ENCODE data around the gene FCN2. TPM values are rescaled to one million over a fixed set of nuclear protein-coding genes. Genes with fewer than 3 reads are reported as not detected.

Gene FCN2
- total RNA-seq, 1 donor from 2014 or later, result not detected

DNA sequence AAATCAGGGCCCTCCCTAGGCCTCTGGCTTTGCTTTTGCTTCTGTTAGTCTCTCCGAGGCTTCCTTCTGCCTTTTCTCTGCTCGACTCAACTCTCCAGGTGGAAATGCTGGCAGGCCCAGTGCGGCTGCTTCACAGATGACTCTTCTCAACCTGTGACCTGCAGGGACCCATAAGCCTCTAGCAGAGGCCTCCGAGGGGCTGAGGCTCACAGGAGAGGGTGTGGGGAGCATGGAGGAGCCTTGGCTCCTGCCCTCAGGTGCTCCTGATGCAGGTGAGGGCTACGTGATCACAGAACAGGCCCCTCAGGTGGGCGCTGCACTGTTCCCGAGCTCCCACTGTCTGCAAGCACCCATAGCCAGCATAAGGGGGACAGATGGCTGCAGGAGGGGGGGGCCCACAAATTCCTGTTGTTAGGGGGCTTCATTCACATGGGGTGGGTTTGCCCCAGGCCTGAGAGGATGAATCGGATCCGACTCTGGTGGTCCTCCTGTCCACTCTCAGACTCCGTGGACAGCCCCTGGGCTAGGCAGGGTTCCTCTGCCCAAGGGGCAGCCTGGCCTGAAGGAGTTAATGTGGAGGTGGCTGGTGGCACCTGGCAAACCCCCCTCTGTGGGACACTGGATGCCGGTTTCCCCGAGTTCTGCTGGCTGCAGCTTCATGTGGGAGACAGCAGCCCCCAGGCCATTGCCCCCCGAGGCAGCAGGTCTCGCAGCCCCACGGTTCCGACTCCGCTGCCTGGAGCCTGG, 10.9 kb upstream of the FCN2 start:
- DNase-seq, result no peak

DNA sequence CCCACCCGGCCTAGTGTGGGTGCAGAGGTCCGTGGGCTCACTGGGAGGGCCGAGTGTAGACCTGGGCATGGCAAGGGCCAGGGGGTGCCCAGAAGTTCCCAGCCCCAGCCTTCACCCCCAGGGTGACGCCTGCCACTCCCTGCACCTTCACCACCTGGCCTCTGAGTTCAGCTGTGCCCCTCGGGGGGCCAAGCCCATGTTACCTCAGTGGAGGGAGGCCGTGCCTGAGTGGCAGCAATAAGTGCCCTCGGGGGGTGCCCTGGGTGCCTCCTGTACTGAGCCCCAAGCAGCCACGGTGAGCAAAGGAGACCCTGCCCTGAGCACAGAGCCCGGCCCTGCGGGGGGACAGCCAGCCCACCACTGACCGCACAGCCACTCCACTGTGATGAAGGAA, 10.3 kb upstream of the FCN2 start:
- no peak for DNase-seq

DNA sequence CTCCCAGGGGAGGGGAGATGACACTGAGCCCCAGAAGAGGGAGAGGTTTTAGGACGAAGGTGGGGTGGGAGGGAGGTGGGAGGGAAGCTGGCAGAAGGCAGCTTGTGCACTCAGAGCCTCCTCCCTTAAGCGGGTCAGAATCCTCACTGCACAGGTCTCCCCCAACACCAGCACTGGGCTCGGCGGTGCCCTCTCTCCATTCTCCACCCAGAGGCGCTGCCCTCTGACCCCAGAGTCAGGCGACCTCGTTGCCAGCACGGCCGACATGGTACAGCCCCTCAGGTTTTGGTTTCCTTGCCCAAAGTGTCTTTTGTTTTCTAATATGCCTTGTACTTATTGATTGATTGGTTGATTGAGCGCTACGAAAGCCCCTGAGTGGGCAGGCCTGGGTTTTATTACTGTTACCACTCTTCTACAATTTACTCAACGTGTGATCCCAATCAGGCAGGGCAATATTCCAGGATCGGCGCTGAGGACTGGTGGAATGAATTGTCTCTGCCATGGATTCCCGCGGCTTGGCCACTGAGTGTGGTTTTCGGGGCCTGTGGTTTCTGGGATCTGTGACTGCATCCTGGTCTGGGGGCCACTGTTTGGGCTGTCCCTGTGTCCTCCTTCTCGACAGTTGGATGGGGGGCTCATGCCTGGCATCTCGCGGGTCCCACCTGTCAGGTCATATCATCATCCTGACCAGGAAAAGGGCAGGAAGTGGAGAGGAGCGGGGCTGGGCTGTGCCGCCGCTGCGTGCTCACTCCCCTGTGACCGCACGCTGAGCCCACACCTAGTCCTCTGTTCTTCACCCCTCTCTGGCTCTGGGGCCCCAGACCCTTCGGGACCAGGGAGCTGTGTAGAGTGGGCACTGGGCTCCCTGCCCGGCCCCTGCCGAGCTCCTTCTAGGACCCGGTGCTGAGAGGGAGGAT, 9.6 kb upstream of the FCN2 start:
- DNase-seq, result no peak

DNA sequence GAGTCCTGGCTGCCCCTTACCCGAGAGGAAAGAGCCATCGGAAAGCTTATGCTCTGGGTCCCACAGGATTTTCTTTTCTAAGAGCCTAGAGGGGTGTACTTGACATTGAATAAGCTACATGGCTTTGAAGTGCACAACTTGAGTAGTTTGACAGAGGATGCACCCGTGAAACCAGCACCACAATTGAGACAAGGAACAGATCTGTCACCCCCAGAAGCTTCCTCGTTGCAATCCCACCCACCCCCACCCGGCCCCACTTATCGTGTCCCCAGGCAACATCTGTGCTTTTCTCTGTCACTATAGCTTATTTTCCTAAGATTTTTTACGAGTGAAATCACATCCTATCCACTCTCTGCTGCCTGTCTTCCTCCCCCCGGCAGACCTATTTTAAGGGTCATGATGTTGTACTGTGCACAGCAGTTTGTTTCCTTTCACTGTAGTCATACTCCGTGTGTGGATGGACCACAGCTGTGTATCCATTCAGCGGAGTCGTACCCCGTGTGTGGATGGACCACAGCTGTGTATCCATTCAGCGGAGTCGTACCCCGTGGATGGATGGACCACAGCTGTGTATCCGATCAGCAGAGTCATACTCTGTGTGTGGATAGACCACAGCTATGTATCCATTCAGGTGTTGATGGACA, 8.8 kb upstream of the FCN2 start:
- DNase-seq, result no peak

DNA sequence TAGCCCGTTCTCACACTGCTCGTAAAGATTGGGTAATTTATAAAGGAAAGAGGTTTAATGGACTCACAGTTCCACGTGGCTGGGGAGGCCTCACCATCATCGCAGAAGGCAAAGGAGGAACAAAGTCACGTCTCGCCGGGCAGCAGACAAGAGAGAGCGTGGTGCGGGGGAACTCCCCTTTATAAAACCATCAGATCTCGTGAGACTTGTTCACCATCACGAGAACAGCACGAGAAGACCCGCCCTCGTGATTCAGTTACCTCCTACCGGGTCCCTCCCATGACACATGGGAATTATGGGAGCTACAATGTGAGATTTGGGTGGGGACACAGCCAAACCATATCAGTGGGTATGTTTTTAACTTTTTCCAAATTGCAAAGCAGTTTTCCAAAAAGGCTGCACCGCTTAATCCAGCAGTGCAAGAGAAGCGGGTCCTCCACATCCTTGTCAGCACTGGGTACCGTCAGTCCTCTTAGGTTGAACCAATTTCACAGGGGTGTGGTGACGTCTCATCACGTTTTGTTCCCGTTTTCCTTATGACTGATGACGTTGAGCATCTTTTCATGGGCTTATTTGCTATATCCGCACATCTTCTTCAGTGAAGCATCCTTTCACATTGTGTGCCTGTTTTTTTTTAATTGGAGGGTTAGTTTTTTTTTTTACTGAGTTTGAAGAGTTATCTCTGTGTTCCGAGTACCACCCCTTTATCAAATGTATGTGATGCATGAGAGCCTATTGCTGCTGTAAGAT, 8.0 kb upstream of the FCN2 start:
- DNase-seq, result no peak

DNA sequence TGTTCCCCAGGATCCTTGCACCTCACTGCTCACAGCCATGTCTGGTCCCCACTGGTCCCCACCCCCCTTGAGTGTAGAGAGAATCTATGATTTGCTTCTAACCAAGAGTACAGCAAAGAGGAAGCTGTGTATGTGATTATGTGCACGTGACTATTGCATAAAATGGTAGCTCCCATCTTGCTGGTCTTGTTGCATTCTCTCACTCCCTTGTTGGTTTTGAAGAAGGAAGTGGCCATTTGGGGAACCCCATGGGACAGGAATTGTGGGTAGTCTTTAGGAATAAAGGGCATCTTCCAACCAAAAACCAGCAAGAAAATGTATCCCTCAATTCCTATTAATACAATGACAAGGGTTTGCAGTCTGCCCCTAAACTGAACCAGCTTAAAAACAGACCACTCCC, 5.2 kb upstream of the FCN2 start:
- DNase-seq, result no peak

DNA sequence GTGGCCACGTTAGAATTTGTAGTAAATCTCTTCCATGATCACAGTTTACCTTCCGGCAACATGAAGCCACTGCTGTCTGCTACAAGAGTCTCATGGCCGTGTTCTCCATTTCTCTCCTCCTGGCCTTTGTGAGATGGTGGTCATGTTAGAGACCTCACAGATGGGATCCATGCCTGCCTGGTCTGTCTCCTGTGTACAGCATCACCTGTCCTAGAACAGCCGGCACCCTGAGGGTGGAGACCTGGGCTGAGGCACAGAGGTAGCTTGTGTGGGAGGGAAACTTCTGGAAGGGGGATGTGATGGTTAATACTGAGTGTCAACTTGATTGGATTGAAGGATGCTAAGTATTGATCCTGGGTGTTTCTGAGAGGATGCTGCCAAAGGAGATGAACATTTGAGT, 3.1 kb upstream of the FCN2 start:
- no peak for DNase-seq

DNA sequence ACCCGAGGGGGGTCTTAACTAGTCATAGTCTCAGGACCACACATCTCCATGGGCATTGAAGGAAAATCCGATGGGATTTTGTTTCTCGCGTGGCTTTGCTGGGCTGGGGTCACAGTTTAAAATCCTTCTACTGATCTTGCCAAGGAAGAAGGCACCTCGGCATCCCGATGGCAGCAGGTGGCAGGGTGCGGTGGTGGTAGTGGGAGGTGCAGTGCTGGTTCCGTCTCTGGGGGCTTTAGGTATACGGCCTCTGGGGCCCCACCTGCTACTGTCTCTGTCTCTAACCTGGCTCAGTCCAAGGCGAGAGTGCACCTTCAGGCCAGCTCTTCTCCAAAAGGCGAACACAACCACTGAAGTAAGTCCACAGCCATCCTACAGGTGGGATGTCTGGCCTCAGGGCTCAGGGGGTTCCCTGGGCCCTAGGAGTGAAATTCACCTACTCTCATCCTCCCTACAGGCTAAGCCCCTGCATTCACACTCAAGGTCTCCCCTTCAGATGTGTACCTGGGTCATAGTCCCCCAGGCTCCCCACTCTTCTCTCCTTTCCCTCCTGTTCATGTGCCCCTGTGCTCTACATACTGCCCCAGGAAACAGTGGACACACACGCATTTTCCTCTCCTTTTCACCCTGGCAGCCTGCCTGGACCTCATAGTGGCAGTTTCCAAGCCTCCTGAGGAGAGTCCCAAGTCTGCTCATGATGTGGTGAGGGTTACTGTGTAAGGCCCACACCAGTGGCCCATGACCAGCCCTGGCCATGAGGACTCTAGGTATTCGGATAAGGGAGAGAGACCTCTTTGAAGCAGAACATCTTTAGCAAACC, 736 bp upstream of the FCN2 start:
- DNase-seq, result no peak

DNA sequence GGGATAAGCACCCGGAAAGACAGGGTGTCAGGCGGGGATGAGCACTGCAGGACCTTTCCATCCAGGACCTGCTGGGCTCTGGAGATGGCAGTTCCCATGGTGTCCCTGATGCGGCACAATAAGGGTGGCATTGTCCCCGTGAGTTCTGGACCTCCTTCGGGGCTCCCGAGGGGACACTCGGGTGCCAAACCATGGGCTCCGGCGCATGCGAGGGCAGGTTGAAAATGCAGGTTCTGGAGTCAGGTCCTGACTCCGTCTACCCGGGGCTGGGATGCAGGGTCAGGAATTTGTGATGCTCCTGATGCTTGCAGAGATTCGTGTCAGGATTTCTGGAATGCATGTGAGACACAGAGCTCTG, 682 bp downstream of the FCN2 start:
- no peak for DNase-seq

DNA sequence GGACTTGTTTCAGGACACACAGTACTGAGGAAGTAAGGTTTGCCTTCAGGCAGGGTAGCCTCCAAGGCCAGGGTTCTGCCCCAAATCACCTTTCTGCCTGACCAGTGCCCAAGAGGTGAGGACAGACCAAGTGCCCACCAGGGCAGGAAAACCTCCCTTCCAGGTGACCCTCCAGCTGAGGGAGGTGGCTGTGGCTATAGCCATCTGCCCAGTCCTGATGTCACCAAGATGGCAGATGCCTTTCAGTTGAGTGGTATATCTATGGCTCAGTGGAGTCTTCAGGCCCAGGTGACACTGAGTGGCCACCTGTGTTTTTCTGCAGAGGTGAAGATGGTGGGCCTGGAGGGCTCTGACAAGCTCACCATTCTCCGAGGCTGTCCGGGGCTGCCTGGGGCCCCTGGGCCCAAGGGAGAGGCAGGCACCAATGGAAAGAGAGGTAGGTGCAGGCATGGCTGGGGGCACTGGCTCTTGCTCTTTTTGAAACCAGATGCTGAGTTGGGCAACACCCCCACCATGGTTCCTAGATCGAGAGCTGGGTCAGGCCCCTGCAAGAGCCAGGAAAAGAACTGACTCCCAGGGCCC, 1.7 kb downstream of the FCN2 start:
- DNase-seq, result no peak

DNA sequence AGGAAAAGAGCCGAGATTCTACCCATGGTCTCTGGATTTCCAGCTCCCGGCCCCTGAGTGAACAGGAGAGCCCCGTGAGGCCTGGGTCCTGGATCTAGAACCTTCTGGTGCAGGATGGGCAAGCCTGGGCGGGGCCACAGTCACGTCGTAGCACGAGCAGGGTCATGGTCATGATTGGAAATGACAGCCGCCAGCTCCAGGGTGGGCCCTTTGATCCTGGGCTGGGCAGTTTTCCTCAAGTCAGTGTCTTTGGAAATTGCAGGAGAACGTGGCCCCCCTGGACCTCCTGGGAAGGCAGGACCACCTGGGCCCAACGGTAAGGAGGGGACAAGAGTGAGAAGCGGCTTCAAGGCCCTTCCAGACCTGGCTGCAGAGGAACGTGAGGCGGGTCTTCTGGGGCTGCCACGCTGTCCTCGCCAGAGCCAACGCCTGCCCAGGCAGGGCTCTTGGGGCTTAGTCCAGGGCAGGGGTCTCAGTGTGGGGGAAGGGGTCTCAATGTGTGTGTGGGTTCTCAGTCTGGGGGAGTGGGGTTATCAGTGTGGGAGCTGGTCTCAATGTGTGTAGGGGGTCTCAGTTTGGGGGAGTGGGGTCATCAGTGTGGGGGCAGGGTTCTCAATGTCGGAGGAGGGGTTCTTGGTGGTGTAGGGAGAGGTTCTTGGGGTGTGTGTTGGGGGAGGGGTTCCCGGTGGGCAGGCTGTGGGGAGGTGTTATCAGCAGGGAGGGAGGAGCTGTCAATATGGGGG, 2.6 kb downstream of the FCN2 start:
- DNase-seq, result no peak

DNA sequence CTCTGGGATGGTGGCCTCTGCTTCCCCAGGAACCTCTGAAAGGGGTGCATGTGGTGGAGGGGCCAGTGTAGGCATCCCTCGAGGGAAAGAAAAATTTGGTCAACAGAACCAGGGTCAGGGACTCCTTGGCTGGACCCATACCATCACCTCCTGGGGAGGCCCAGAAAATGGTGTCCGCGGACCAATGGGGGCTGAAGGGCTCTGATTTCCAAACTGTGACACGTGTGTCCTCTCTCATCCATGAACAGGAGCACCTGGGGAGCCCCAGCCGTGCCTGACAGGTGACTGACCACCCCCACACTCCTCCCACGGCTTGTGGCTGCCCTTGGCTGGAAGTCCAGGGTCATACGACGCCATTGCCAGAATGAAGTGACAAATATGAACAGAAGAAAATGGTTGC, 3.9 kb downstream of the FCN2 start:
- no peak for DNase-seq

DNA sequence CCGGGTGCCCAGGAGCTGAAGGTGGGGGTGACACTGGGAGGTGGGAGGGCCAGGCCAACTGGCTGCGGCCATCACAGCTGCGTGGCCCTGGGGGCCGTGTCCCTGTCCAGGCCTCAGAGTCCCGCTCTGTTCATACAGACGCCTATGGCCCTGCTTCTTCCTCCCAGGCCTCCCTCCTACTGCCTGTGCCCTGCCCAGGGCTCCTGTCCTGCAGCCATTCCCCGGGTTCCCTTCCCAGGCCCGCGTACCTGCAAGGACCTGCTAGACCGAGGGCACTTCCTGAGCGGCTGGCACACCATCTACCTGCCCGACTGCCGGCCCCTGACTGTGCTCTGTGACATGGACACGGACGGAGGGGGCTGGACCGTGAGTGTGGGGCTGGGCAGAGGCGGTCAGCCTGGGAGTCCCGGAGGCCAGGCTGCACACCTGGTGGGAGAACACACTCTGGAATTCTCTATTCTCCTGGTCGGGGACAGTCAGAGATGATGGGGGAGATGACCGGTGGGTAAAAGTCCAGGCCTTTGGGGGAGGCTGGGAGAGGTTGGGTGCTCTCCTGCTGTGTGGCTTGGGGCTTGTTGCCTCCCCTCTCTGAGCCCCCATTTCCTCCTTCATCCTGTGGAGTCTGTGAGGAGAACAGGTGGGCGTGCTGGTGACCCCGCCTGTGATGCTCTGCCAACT, 4.5 kb downstream of the FCN2 start:
- DNase-seq, result no peak

DNA sequence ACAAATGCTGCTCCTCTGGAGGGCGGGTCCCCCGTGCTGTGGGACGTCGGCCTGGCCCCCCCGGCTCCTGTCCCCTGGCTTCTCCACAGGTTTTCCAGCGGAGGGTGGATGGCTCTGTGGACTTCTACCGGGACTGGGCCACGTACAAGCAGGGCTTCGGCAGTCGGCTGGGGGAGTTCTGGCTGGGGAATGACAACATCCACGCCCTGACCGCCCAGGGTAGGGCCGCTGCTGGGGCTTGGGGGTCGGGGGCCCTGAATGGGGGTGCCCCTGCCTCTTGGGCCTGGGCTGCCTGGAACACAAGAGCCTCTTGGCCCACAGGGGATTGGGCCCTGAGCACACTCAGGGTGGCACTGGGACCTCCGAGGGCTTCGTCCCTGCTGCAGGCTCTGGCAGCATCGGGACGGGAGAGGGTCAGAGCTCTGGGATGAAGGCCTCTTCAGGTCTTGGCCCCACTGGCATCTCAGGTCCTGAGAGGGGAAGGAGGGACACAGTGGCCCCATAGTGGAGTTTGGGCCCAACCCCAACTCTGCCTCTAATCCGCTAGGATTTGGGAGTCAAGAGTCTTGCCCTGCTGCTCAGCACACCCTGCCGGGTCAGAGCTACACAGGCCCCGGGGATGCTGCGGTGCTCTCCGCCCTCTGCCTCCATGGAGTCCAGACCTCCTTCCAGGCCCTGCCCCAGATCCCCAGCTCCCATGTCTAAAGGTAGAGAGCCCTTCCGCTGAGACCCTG, 5.2 kb downstream of the FCN2 start:
- no peak for DNase-seq

DNA sequence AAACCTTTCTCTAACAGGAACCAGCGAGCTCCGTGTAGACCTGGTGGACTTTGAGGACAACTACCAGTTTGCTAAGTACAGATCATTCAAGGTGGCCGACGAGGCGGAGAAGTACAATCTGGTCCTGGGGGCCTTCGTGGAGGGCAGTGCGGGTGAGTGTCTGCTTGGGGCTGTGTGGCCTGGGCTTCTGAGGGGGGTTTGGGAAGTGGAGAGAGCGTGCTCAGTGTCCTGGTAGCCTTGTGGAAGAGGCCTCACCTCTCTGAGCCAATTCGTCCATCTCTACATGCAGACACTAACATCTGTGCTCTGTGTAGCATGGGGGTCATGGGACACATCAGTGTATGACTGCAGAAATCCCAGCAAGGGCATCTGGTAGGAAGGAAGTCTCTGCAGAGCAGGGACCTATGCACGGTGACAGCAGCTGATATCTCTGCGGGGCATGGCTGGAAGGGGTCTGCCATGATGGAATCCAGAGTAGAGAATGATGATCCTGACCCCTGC, 5.9 kb downstream of the FCN2 start:
- no peak for DNase-seq

DNA sequence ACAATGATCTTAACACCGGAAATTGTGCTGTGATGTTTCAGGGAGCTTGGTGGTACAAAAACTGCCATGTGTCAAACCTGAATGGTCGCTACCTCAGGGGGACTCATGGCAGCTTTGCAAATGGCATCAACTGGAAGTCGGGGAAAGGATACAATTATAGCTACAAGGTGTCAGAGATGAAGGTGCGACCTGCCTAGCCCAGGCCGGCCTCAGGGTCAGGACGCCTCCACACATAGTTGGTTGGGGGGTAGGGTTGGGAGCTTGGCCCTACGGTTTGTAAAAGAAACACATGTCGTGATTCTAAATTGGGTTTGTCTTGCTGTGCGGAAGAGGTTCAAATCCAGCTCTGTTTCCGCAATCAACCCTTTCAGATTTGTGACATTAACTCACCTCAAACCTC, 6.6 kb downstream of the FCN2 start:
- DNase-seq, result no peak

DNA sequence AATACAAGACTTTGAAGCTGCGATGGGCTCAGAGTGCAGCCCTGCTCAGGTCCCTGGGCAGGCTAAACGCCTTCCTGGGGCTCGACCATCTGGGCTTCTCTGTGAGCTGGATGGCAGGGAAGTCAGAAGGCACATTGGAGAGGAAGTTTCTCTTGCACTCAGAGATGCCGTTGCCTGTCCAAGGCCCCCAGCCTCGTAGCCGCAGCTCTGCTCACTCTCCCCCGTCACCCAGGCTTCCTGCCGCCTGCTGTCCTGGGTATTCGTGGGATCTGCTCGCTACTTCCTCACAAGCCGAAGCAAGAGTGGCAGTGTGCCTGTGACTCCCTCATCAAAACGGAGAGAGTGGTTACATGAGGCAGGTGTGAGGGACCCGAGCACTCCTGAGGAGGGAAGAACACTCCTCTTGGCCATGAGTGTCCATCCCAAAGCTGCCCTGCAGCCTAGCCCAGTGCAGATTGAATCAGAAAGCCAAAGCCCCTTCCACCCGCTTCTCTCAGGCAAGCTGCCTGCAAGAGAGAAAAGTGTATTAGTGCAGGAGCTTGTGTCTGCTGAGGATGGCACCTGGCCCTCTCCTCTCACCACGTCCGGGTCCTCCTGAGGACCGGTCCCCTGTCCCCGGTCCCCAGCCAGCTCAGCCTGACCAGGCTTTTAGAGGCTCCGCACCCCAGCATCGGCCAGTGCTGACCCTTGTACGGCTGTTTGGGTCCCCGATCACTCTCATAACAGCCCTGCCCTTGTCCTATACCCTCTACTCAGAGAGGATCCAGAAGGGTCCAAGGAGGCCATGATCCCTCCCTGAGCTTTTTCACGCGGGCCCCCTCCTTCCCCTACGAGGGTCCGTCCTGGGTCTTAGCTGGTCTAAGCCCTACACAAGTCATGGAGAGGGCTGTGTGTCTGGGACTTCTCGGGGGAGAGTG, 7.3 kb downstream of the FCN2 start:
- no peak for DNase-seq

Measured in occipital lobe (tissue), 2 donors.